ENCODE results near the gene CABP2.

DNA sequence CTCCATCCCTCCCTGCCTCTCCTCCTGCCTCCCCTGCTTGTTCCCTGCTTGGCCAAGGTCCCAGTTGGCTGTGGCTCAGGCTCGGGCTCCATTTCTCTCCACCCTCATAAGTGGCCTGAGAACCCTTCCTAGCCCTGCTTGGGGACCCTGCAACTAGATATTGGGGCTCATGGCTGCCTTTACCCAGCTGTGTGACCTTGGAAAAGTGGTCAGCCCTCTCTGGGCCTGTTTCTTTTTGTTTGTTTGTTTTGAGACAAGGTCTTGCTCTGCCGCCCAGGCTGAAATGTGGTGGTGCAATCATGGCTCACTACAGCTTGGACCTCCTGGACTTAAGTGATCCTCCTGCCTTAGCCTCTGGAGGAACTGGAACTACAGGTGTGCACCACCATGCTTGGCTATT, 20.3 kb upstream of the CABP2 start:
- TF ChIP-seq, protein P1, sequence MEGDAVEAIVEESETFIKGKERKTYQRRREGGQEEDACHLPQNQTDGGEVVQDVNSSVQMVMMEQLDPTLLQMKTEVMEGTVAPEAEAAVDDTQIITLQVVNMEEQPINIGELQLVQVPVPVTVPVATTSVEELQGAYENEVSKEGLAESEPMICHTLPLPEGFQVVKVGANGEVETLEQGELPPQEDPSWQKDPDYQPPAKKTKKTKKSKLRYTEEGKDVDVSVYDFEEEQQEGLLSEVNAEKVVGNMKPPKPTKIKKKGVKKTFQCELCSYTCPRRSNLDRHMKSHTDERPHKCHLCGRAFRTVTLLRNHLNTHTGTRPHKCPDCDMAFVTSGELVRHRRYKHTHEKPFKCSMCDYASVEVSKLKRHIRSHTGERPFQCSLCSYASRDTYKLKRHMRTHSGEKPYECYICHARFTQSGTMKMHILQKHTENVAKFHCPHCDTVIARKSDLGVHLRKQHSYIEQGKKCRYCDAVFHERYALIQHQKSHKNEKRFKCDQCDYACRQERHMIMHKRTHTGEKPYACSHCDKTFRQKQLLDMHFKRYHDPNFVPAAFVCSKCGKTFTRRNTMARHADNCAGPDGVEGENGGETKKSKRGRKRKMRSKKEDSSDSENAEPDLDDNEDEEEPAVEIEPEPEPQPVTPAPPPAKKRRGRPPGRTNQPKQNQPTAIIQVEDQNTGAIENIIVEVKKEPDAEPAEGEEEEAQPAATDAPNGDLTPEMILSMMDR (conservative IDR thresholded peaks at IDR 0.05 in 1 of 2, IDR thresholded peaks at IDR 0.05 in 1 of 2; ENCODE audit: low read depth in 1 of 2, low read length in 2 of 2) = no peak
- TF ChIP-seq EZH2 (IDR thresholded peaks at IDR 0.05; ENCODE audit: low read length, missing control alignments) = no peak

Measured in fibroblast of lung (primary cell).